Breast epithelium (tissue), 4 donors: Measurements from ENCODE around the gene PPHLN1. TPM values are rescaled to one million over a fixed set of nuclear protein-coding genes. Genes with fewer than 3 reads are reported as not detected.

Experiments
- DNase-seq, 2 donors: peaks; one replicate each; pipeline ENCODE4 v3.0.0-alpha.2; 2019; ENCODE audit warnings: low spot score in 2 of 2
- H3K27ac ChIP-seq, 2 donors: fragments of 200-600 bp; sonication (generic) in 1 of 2; one replicate each; pipeline ENCODE4 v1.5.1; 2016 to 2019; ENCODE audit warnings: mild to moderate bottlenecking in 1 of 2
- H3K27me3 ChIP-seq, 2 donors: fragments of 200-600 bp; sonication (generic) in 1 of 2; one replicate each; pipeline versions ENCODE4 v1.5.1 to v1.6.0; 2017 to 2019; ENCODE audit warnings: control low read depth in 1 of 2, mild to moderate bottlenecking in 1 of 2
- H3K36me3 ChIP-seq: fragments of 200-600 bp; one replicate; pipeline ENCODE4 v1.5.1; 2019
- H3K4me1 ChIP-seq, 2 donors: fragments of 200-600 bp; sonication (generic); one replicate each; pipeline ENCODE4 v1.5.1; 2016 to 2019; ENCODE audit warnings: control low read depth in 1 of 2
- H3K4me3 ChIP-seq, 3 donors: fragments of 200-600 bp; sonication (generic); 1 replicate in 2 of 3; 2 replicates in 1 of 3; pipeline ENCODE4 v1.5.1; 2016 to 2019; ENCODE audit warnings: mild to moderate bottlenecking in 3 of 3, moderate library complexity in 2 of 3
- H3K9me3 ChIP-seq, 2 donors: fragments of 200-600 bp; sonication (generic) in 1 of 2; one replicate each; pipeline ENCODE4 v1.5.1; 2016 to 2019; ENCODE audit warnings: control low read depth in 1 of 2
- CTCF ChIP-seq, 3 donors: fragments of 450-650 bp; IDR thresholded peaks; one replicate each; pipeline ENCODE4 v1.5.1; 2016 to 2017; ENCODE audit warnings: antibody characterized with exemption in 3 of 3, mild to moderate bottlenecking in 3 of 3, moderate library complexity in 3 of 3
- POLR2A ChIP-seq: fragments of 450-650 bp; IDR thresholded peaks from one replicate; pipeline ENCODE4 v1.6.1; 2016; ENCODE audit warnings: antibody characterized with exemption, mild to moderate bottlenecking, moderate library complexity
- POLR2AphosphoS5 ChIP-seq, 3 donors: sonication (generic); formaldehyde crosslinking; IDR thresholded peaks; one replicate each; pipeline ENCODE4 v1.6.1; 2017; ENCODE audit warnings: antibody characterized with exemption in 3 of 3
- intact Hi-C: fragments of 100-400 bp; cut with DNase I; formaldehyde crosslinking; loops from one replicate; pipeline ENCODE4 v1.15.1; 2023; ENCODE audit warnings: low total_unique reads
- total RNA-seq, 3 donors: library from RNA; depleted of rRNA; stranded (reverse); fragments of >200 nt; gene quantifications; one replicate each; pipeline ENCODE4 v1.1.0, GENCODE V29; 2016

PPHLN1 gene
- total RNA-seq, 3 donors from 2014 or later, result 52.0 to 90.6 (median 62.3) TPM

DNA sequence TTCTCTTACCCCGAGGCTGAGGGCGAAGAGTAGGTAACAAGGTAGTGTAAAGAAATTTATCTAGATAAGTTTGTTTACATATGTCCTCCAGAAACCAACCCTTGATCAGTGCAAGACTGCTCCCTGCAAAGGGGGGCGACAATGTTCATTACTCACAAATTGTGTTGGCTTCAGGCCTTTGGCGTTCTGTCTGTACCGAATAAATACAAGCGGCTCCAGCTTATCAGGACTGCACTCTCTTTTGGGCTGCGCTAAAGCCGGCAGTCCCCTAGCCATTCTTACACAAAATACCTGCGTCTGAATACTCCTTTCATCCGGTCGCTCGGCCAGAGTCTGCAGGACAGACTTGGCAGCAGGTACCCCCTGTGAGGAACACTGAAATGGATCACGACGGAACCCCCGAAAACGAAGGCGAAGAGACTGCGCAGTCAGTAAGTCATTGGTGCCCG is 116.4 kb downstream of the PPHLN1 start:
- no peak for DNase-seq
- H3K36me3 ChIP-seq, result no peaks in the 10 kb centered on the region
- intact Hi-C loops, result no loop called here

GRCh38 chr12:42442888-42443287 is 116.9 kb downstream of the PPHLN1 start:
- no peaks in the 10 kb centered on the region for H3K4me1 ChIP-seq
- no peak for DNase-seq
- no peaks in the 10 kb centered on the region for H3K36me3 ChIP-seq
- TF ChIP-seq POLR2A (no peak), CTCF (IDR thresholded peaks at IDR 0.05) (no peak), POLR2AphosphoS5 (IDR thresholded peaks at IDR 0.05) (no peak)
- no peak overlapping the region for H3K4me3 ChIP-seq
- intact Hi-C loops, result no loop called here
- no peak overlapping the region for H3K27ac ChIP-seq
- peaks cover 0 to 9% of the 10 kb centered on the region in 2 donors for H3K9me3 ChIP-seq
- H3K27me3 ChIP-seq, result no peaks in the 10 kb centered on the region

More for the DNA sequence above, 116.4 kb downstream of the PPHLN1 start:
- Histone ChIP-seq H3K4me1 (no peaks in the 10 kb centered on the region), H3K9me3 (peaks cover 0 to 9% of the 10 kb centered on the region in 2 donors), H3K27ac (no peak overlapping the region), H3K27me3 (no peaks in the 10 kb centered on the region), H3K4me3 (no peak overlapping the region)
- TF ChIP-seq POLR2A (no peak), CTCF (IDR thresholded peaks at IDR 0.05) (no peak), POLR2AphosphoS5 (IDR thresholded peaks at IDR 0.05) (no peak)

GRCh38 chr12:42444192-42444943 is 118.4 kb downstream of the PPHLN1 start:
- intact Hi-C loops, result no loop called here

DNA sequence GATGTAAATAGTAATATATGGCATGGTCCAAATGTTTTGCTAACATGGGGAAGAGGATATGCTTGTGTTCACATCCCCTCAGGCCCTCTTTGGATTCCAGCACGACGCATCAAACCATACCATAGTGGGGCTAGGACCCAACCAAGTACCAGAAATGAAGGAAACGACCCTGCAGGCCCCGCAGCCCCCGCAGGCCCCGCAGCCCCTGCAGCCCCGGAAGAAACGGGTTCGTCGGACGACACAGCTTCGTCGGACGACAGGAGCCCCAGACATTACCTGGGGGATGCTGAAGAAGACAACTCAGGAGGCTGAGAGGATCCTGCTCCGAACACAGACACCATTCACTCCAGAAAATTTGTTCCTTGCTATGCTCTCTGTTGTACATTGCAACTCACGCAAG is 119.9 kb downstream of the PPHLN1 start:
- H3K36me3 ChIP-seq, result no peaks in the 10 kb centered on the region
- intact Hi-C loops, result no loop called here
- H3K9me3 ChIP-seq, result peaks cover 0 to 9% of the 10 kb centered on the region in 2 donors

More at GRCh38 chr12:42444192-42444943, 118.4 kb downstream of the PPHLN1 start:
- H3K4me3 ChIP-seq, result no peak overlapping the region
- no peak overlapping the region for H3K27ac ChIP-seq
- peaks cover 0 to 9% of the 10 kb centered on the region in 2 donors for H3K9me3 ChIP-seq
- no peaks in the 10 kb centered on the region for H3K36me3 ChIP-seq
- H3K4me1 ChIP-seq, result no peaks in the 10 kb centered on the region
- H3K27me3 ChIP-seq, result no peaks in the 10 kb centered on the region
- no peak for TF ChIP-seq POLR2A
- no peak for TF ChIP-seq POLR2AphosphoS5 (IDR thresholded peaks at IDR 0.05)
- no peak for DNase-seq

DNA sequence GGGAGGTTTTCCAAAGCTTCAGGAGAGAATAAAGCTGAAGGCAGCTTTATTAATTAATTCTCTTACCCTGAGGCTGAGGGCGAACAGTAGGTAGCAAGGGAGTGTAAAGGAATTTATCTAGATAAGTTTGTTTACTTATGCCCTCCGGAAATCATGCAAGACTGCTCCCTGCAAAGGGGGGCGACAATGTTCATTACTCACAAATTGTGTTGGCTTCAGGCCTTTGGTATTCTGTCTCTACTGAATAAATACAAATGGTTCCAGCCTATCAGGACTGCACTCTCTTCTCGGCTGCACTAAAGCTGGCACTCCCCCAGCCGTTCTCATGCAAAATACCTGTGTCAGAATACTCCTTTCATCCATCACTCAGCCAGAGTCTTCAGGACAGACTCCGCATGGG is 120.8 kb downstream of the PPHLN1 start:
- no peak overlapping the region for H3K27ac ChIP-seq
- DNase-seq, result no peak

More for the DNA sequence above, 119.9 kb downstream of the PPHLN1 start:
- no peak overlapping the region for H3K4me3 ChIP-seq
- TF ChIP-seq POLR2AphosphoS5 (IDR thresholded peaks at IDR 0.05) (no peak), CTCF (IDR thresholded peaks at IDR 0.05) (no peak), POLR2A (no peak)
- H3K27me3 ChIP-seq, result no peaks in the 10 kb centered on the region
- no peak for DNase-seq
- no peaks in the 10 kb centered on the region for H3K4me1 ChIP-seq
- no peak overlapping the region for H3K27ac ChIP-seq

More for the DNA sequence above, 120.8 kb downstream of the PPHLN1 start:
- Histone ChIP-seq H3K4me1 (no peaks in the 10 kb centered on the region), H3K36me3 (no peaks in the 10 kb centered on the region), H3K9me3 (peaks cover 0 to 9% of the 10 kb centered on the region in 2 donors), H3K27me3 (no peaks in the 10 kb centered on the region), H3K4me3 (no peak overlapping the region)
- no peak for TF ChIP-seq CTCF (IDR thresholded peaks at IDR 0.05)
- TF ChIP-seq POLR2AphosphoS5 (IDR thresholded peaks at IDR 0.05), result no peak
- no peak for TF ChIP-seq POLR2A
- intact Hi-C loops, result no loop called here
